ENCODE measurements around the gene KCTD16.

KCTD16 gene

GRCh38 chr5:144328980-144329379, 158.3 kb downstream of the KCTD16 start:
- ChIA-PET CTCF (interaction anchor here (1.2 kb wide), 1 partner anchor 9 kb away, joined by 7 read pairs; no protein-coding TSS in a partner anchor), POLR2A (no interaction called here)
- Histone ChIP-seq H3K27ac (ENCODE audit: extremely low read depth, low read depth, low read length) (no peak overlapping the region), H3K36me3 (ENCODE audit: control insufficient read depth in 2 of 2, insufficient read depth in 1 of 2, low read length in 2 of 2) (no peaks in the 10 kb centered on the region), H3K9me3 (ENCODE audit: control insufficient read depth, insufficient read depth, low read depth, low read length) (no peaks in the 10 kb centered on the region), H3K4me3 (ENCODE audit: low read depth, low read length) (no peak overlapping the region), H3K4me1 (ENCODE audit: control insufficient read depth, insufficient read depth, low read length) (no peaks in the 10 kb centered on the region)
- TF ChIP-seq ZNF776 (tag by site-specific recombination; IDR thresholded peaks at IDR 0.05; ENCODE audit: borderline replicate concordance) (no peak), ZNF48 (tag by site-specific recombination; IDR thresholded peaks at IDR 0.05) (no peak), GLI2 (tag by site-specific recombination; IDR thresholded peaks at IDR 0.05; ENCODE audit: borderline replicate concordance, low read depth) (no peak), KLF16 (tag by site-specific recombination; IDR thresholded peaks at IDR 0.05) (no peak), TRIM28 (IDR thresholded peaks at IDR 0.05; ENCODE audit: borderline replicate concordance, low read length) (no peak), HOXC10 (CRISPR knock-in tag; IDR thresholded peaks at IDR 0.05) (no peak), ZSCAN18 (tag by site-specific recombination; IDR thresholded peaks at IDR 0.05) (no peak)

- Histone ChIP-seq H3K9me3 (ENCODE audit: control insufficient read depth, insufficient read depth, low read depth, low read length) (no peaks in the 10 kb centered on the region), H3K4me3 (ENCODE audit: low read depth, low read length) (no peak overlapping the region), H3K36me3 (ENCODE audit: control insufficient read depth in 2 of 2, insufficient read depth in 1 of 2, low read length in 2 of 2) (no peaks in the 10 kb centered on the region), H3K27ac (ENCODE audit: extremely low read depth, low read depth, low read length) (no peak overlapping the region), H3K4me1 (ENCODE audit: control insufficient read depth, insufficient read depth, low read length) (no peaks in the 10 kb centered on the region)
- TF ChIP-seq ZNF747 (tag by site-specific recombination; IDR thresholded peaks at IDR 0.05): no peak
- TF ChIP-seq ZNF292 (tag by site-specific recombination; IDR thresholded peaks at IDR 0.05; ENCODE audit: borderline replicate concordance, low read depth): no peak
- no peak for TF ChIP-seq IKZF3 (tag by site-specific recombination; IDR thresholded peaks at IDR 0.05)
- TF ChIP-seq ZNF488 (tag by site-specific recombination; IDR thresholded peaks at IDR 0.05): no peak
- no peak for TF ChIP-seq ZNF404 (tag by site-specific recombination; IDR thresholded peaks at IDR 0.05)
- no peak for TF ChIP-seq ZNF350 (tag by site-specific recombination; IDR thresholded peaks at IDR 0.05)
- no peak for TF ChIP-seq ZFP69B (tag by site-specific recombination; IDR thresholded peaks at IDR 0.05)
- no peak for TF ChIP-seq ZNF785 (tag by site-specific recombination; IDR thresholded peaks at IDR 0.05)
- no peak for TF ChIP-seq SCRT2 (tag by site-specific recombination; IDR thresholded peaks at IDR 0.05)
- TF ChIP-seq BCL11B (tag by site-specific recombination; IDR thresholded peaks at IDR 0.05; ENCODE audit: low read depth): no peak
- TF ChIP-seq ZNF837 (tag by site-specific recombination; IDR thresholded peaks at IDR 0.05): no peak
- ChIA-PET POLR2A (no interaction called here), CTCF (interaction anchor here (1.2 kb wide), 1 partner anchor 10 kb away, joined by 7 read pairs; no protein-coding TSS in a partner anchor)
Measured at GRCh38 chr5:144329681-144330080, 159.0 kb downstream of the KCTD16 start.

- H3K4me3 ChIP-seq (ENCODE audit: low read depth, low read length): no peak overlapping the region
- TF ChIP-seq HOXA7 (CRISPR knock-in tag; IDR thresholded peaks at IDR 0.05; ENCODE audit: borderline replicate concordance) (no peak), ZNF548 (tag by site-specific recombination; IDR thresholded peaks at IDR 0.05) (no peak), ZNF202 (tag by site-specific recombination; IDR thresholded peaks at IDR 0.05; ENCODE audit: borderline replicate concordance) (no peak), SCRT1 (tag by site-specific recombination; IDR thresholded peaks at IDR 0.05; ENCODE audit: borderline replicate concordance) (no peak), HIC1 (tag by site-specific recombination; IDR thresholded peaks at IDR 0.05) (no peak)
- H3K4me1 ChIP-seq (ENCODE audit: control insufficient read depth, insufficient read depth, low read length): no peaks in the 10 kb centered on the region
- H3K27ac ChIP-seq (ENCODE audit: extremely low read depth, low read depth, low read length): no peak overlapping the region
- no peaks in the 10 kb centered on the region for H3K36me3 ChIP-seq (ENCODE audit: control insufficient read depth in 2 of 2, insufficient read depth in 1 of 2, low read length in 2 of 2)
- H3K9me3 ChIP-seq (ENCODE audit: control insufficient read depth, insufficient read depth, low read depth, low read length): no peaks in the 10 kb centered on the region
- CTCF ChIA-PET: interaction anchor here (0.7 kb wide), 1 partner anchor 907 kb away, joined by 3 read pairs; no protein-coding TSS in a partner anchor
- POLR2A ChIA-PET: no interaction called here
Measured at GRCh38 chr5:144331361-144331760, 160.7 kb downstream of the KCTD16 start.
